ENCODE measurements around the gene RHOB.
"Not testable (repeated sequence)": the region's sequence is repeated elsewhere in the genome, so short reads cannot be mapped to it uniquely, and the experiment has no call there.

The RHOB gene

GRCh38 chr2:20431772-20432171 is 15.1 kb upstream of the RHOB start:
- no peak for TF ChIP-seq CTCF (IDR thresholded peaks at IDR 0.05; ENCODE audit: borderline replicate concordance, insufficient read depth, low read depth, low read length)
- H3K4me3 ChIP-seq (ENCODE audit: low read depth, low read length), result no peak overlapping the region

GRCh38 chr2:20432714-20433113 is 14.2 kb upstream of the RHOB start:
- TF ChIP-seq CTCF (IDR thresholded peaks at IDR 0.05; ENCODE audit: borderline replicate concordance, insufficient read depth, low read depth, low read length), result no peak
- no peak overlapping the region for H3K4me3 ChIP-seq (ENCODE audit: low read depth, low read length)

- no peak for TF ChIP-seq CTCF (IDR thresholded peaks at IDR 0.05; ENCODE audit: borderline replicate concordance, insufficient read depth, low read depth, low read length)
- H3K4me3 ChIP-seq (ENCODE audit: low read depth, low read length), result no peak overlapping the region
Measured at GRCh38 chr2:20433249-20433648, 13.6 kb upstream of the RHOB start.

- no peak overlapping the region for H3K4me3 ChIP-seq (ENCODE audit: low read depth, low read length)
Measured at GRCh38 chr2:20433946-20434553, 12.8 kb upstream of the RHOB start.

GRCh38 chr2:20434588-20435294 is 12.1 kb upstream of the RHOB start:
- no peak for TF ChIP-seq CTCF (IDR thresholded peaks at IDR 0.05; ENCODE audit: borderline replicate concordance, insufficient read depth, low read depth, low read length)
- H3K4me3 ChIP-seq (ENCODE audit: low read depth, low read length), result no peak overlapping the region

More at GRCh38 chr2:20433946-20434553, 12.8 kb upstream of the RHOB start:
- TF ChIP-seq CTCF (IDR thresholded peaks at IDR 0.05; ENCODE audit: borderline replicate concordance, insufficient read depth, low read depth, low read length), result no peak

- not testable (repeated sequence) for H3K4me3 ChIP-seq (ENCODE audit: low read depth, low read length)
Measured at GRCh38 chr2:20435456-20435855, 11.4 kb upstream of the RHOB start.

GRCh38 chr2:20436716-20437470 is 10.0 kb upstream of the RHOB start:
- TF ChIP-seq CTCF (IDR thresholded peaks at IDR 0.05; ENCODE audit: borderline replicate concordance, insufficient read depth, low read depth, low read length), result no peak
- no peak overlapping the region for H3K4me3 ChIP-seq (ENCODE audit: low read depth, low read length)

Measured in GM12875 (cell line).